Smooth muscle cell of the brain vasculature (primary cell): ENCODE results near the gene KDM4D.
"Not testable (repeated sequence)": the region's sequence is repeated elsewhere in the genome, so short reads cannot be mapped to it uniquely, and the experiment has no call there.

Experiments used
- DNase-seq: peaks from one replicate; pipeline ENCODE4 v3.0.0-alpha.2; 2012; ENCODE audit warnings: low read depth, low spot score

KDM4D gene

GRCh38 chr11:94958121-94958696 lies 15.3 kb upstream of the KDM4D start:
- no peak for DNase-seq

- DNase-seq: no peak
Observed at GRCh38 chr11:94959179-94959578, 14.3 kb upstream of the KDM4D start.

- no peak for DNase-seq
Observed at GRCh38 chr11:94960488-94960887, 13.0 kb upstream of the KDM4D start.

- no peak for DNase-seq
Observed at GRCh38 chr11:94961255-94961654, 12.3 kb upstream of the KDM4D start.

- DNase-seq: no peak
Observed at GRCh38 chr11:94964934-94965333, 8.6 kb upstream of the KDM4D start.

- DNase-seq: no peak
Observed at GRCh38 chr11:94968334-94968958, 5.1 kb upstream of the KDM4D start.

- DNase-seq: no peak
Observed at GRCh38 chr11:94972700-94973098, 810 bp upstream of the KDM4D start.

- no peak for DNase-seq
Observed at GRCh38 chr11:94974178-94974577, 669 bp downstream of the KDM4D start.

- no peak for DNase-seq
Observed at GRCh38 chr11:94975599-94975998, 2.1 kb downstream of the KDM4D start.

GRCh38 chr11:94987378-94987777 lies 13.9 kb downstream of the KDM4D start:
- DNase-seq: no peak

- no peak for DNase-seq
Observed at GRCh38 chr11:94988748-94989147, 15.2 kb downstream of the KDM4D start.

GRCh38 chr11:94993400-94993943 lies 20.0 kb downstream of the KDM4D start:
- no peak for DNase-seq

- no peak for DNase-seq
Observed at GRCh38 chr11:94997437-94997836, 23.9 kb downstream of the KDM4D start.

GRCh38 chr11:94998285-94998684 lies 24.8 kb downstream of the KDM4D start:
- DNase-seq: no peak

GRCh38 chr11:95003716-95004115 lies 30.2 kb downstream of the KDM4D start:
- DNase-seq: no peak

- DNase-seq: no peak
Observed at GRCh38 chr11:95005642-95006041, 32.1 kb downstream of the KDM4D start.

GRCh38 chr11:95011376-95011775 lies 37.9 kb downstream of the KDM4D start:
- no peak for DNase-seq

- DNase-seq: no peak
Observed at GRCh38 chr11:95014184-95014821, 40.8 kb downstream of the KDM4D start.

GRCh38 chr11:95016139-95016538 lies 42.6 kb downstream of the KDM4D start:
- no peak for DNase-seq

GRCh38 chr11:95021468-95021867 lies 48.0 kb downstream of the KDM4D start:
- DNase-seq: not testable (repeated sequence)

GRCh38 chr11:95024958-95025357 lies 51.4 kb downstream of the KDM4D start, which contains the start of gene KDM4E:
TSS of gene KDM4E (plus strand) at chr11:95025258. CDS start at chr11:95025558, 300 bp downstream.
- DNase-seq: no peak

GRCh38 chr11:95025594-95025993 lies 52.1 kb downstream of the KDM4D start:
- not testable (repeated sequence) for DNase-seq

GRCh38 chr11:95028357-95028756 lies 54.8 kb downstream of the KDM4D start:
- DNase-seq: no peak
